ENCODE results near the gene SYNCRIP. TPM values are rescaled to one million over a fixed set of nuclear protein-coding genes. Genes with fewer than 3 reads are reported as not detected.
A peak's percentile ranks its signal among the peaks of the same experiment; 100 is the strongest.

SYNCRIP gene
- total RNA-seq: 100 to 1,000 TPM in 2 of 4 donors, 10 to 100 TPM in 2; 59.1 to 122 (median 96.1) TPM
- 10 to 100 TPM; 34.8 to 70.3 (median 59.5) TPM for polyA plus RNA-seq
- long read RNA-seq, donor 1, full-length matches to known transcripts: 19 of 56 reads
- long read RNA-seq, donor 1, partial matches to known transcripts: 15 of 56 reads
- long read RNA-seq, donor 1, other reads (novel, unspliced or antisense): 22 of 56 reads
- long read RNA-seq, donor 2, full-length matches to known transcripts: 48 of 102 reads
- long read RNA-seq, donor 2, partial matches to known transcripts: 33 of 102 reads
- long read RNA-seq, donor 2, other reads (novel, unspliced or antisense): 21 of 102 reads

- ATAC-seq (peak; percentile 82 to 89 (median 84)), DNase-seq (peak; percentile 99 to 100)
- H3K4me1 ChIP-seq: peaks cover 40% of the 10 kb centered on the region
- peak within 1 kb of the TSS; percentile 97 for H3K27ac ChIP-seq
- H3K9me3 ChIP-seq: no peaks in the 10 kb centered on the region
- WGBS, 3 donors: 1 to 2% (median 1%) methylated on average over 55 to 76 of the region's 76 CpGs
- H3K27me3 ChIP-seq (ENCODE audit: insufficient read depth in 3 of 3, low read length in 2 of 3): no peaks in the 10 kb centered on the region
- intact Hi-C loops (cut with DNase I): loop anchor here (1.0 to 5.0 kb wide), 3 partner anchors 35 to 51 kb away; partner anchors contain the start of gene SNX14 (in 1 of the 2)
- peak within 1 kb of the TSS; percentile 87 for H3K4me3 ChIP-seq
- no peak for TF ChIP-seq CTCF (IDR thresholded peaks at IDR 0.05)
- peaks cover 3 to 34% of the 10 kb centered on the region in 2 donors for H3K36me3 ChIP-seq (ENCODE audit: insufficient read depth in 1 of 2, low read depth in 1 of 2)
Measured at GRCh38 chr6:85642774-85643536, at the start of gene SYNCRIP. Gene SYNCRIP (minus strand): TSS chr6:85642886. CDS start chr6:85641439, 1,447 bp downstream.

- no peak overlapping the region for H3K4me3 ChIP-seq
- WGBS, 3 donors: 96 to 100% (median 98%) methylated on average over 1 of the region's 1 CpG
- no peaks in the 10 kb centered on the region for H3K27me3 ChIP-seq (ENCODE audit: insufficient read depth in 3 of 3, low read length in 2 of 3)
- no peak overlapping the region for H3K27ac ChIP-seq
- no peaks in the 10 kb centered on the region for H3K4me1 ChIP-seq
- intact Hi-C loops (cut with DNase I): no loop called here
- H3K9me3 ChIP-seq: no peaks in the 10 kb centered on the region
- no peak for TF ChIP-seq CTCF (IDR thresholded peaks at IDR 0.05)
- no peaks in the 10 kb centered on the region for H3K36me3 ChIP-seq (ENCODE audit: insufficient read depth in 1 of 2, low read depth in 1 of 2)
- no peak for DNase-seq
- no peak for ATAC-seq
Measured at GRCh38 chr6:85691478-85691877, 48.8 kb upstream of the SYNCRIP start.

GRCh38 chr6:85690071-85690470 is 47.4 kb upstream of the SYNCRIP start:
- Histone ChIP-seq H3K4me3 (no peak overlapping the region), H3K4me1 (no peaks in the 10 kb centered on the region), H3K27ac (no peak overlapping the region), H3K27me3 (ENCODE audit: insufficient read depth in 3 of 3, low read length in 2 of 3) (no peaks in the 10 kb centered on the region), H3K9me3 (no peaks in the 10 kb centered on the region), H3K36me3 (ENCODE audit: insufficient read depth in 1 of 2, low read depth in 1 of 2) (no peaks in the 10 kb centered on the region)
- no peak for TF ChIP-seq CTCF (IDR thresholded peaks at IDR 0.05)
- intact Hi-C loops (cut with DNase I): no loop called here
- DNase-seq (no peak), ATAC-seq (no peak)

- 90 to 99% (median 93%) methylated on average over 4 of the region's 4 CpGs for whole genome bisulfite sequencing, 3 donors
- no peak for DNase-seq
- peaks cover 5% of the 10 kb centered on the region for H3K4me1 ChIP-seq
- H3K27me3 ChIP-seq (ENCODE audit: insufficient read depth in 3 of 3, low read length in 2 of 3): no peaks in the 10 kb centered on the region
- ATAC-seq: no peak
- H3K27ac ChIP-seq: no peak overlapping the region
- H3K9me3 ChIP-seq: no peaks in the 10 kb centered on the region
- intact Hi-C loops (cut with DNase I): no loop called here
- TF ChIP-seq CTCF (IDR thresholded peaks at IDR 0.05): no peak
- peak overlapping the region; percentile 57 for H3K4me3 ChIP-seq
- no peaks in the 10 kb centered on the region for H3K36me3 ChIP-seq (ENCODE audit: insufficient read depth in 1 of 2, low read depth in 1 of 2)
Measured at GRCh38 chr6:85685713-85686112, 43.0 kb upstream of the SYNCRIP start.
